Forelimb muscle (tissue), 1 donor: ENCODE data around the gene ANKRD13D. TPM values are rescaled to one million over a fixed set of nuclear protein-coding genes. Genes with fewer than 3 reads are reported as not detected.
"Not testable (repeated sequence)": the region's sequence is repeated elsewhere in the genome, so short reads cannot be mapped to it uniquely, and the experiment has no call there.

ENCODE experiments used
- DNase-seq: peaks from one replicate; pipeline ENCODE4 v3.0.0-alpha.2; 2013; ENCODE audit warnings: low read depth
- polyA plus RNA-seq: library from polyadenylated mRNA; unstranded; fragments of 120-200 nt; gene quantifications from one replicate; pipeline ENCODE4 v1.2.1, GENCODE V29; 2013; ENCODE audit not compliant: insufficient read length

ANKRD13D gene
- polyA plus RNA-seq: 29.3 TPM

- no peak for DNase-seq
Measured at GRCh38 chr11:67289226-67289650, at the start of gene ANKRD13D. Gene ANKRD13D (plus strand): TSS chr11:67289303. CDS start chr11:67289461, 158 bp downstream.

GRCh38 chr11:67239783-67240575, 49.1 kb upstream of the ANKRD13D start:
- DNase-seq: peak; percentile 95

- DNase-seq: no peak
Measured at GRCh38 chr11:67240576-67241389, 48.3 kb upstream of the ANKRD13D start.

GRCh38 chr11:67242548-67242947, 46.6 kb upstream of the ANKRD13D start:
- DNase-seq: no peak

GRCh38 chr11:67243051-67243450, 46.1 kb upstream of the ANKRD13D start:
- no peak for DNase-seq

GRCh38 chr11:67245046-67245445, 44.1 kb upstream of the ANKRD13D start:
- no peak for DNase-seq

GRCh38 chr11:67247946-67248550, 41.1 kb upstream of the ANKRD13D start:
- DNase-seq: no peak

- DNase-seq: no peak
Measured at GRCh38 chr11:67248653-67249052, 40.5 kb upstream of the ANKRD13D start.

- no peak for DNase-seq
Measured at GRCh38 chr11:67250059-67251043, 38.8 kb upstream of the ANKRD13D start.

GRCh38 chr11:67251841-67252240, 37.3 kb upstream of the ANKRD13D start:
- no peak for DNase-seq

GRCh38 chr11:67252831-67253239, 36.3 kb upstream of the ANKRD13D start:
- DNase-seq: no peak

GRCh38 chr11:67253872-67254624, 35.1 kb upstream of the ANKRD13D start:
- DNase-seq: no peak

- no peak for DNase-seq
Measured at GRCh38 chr11:67254798-67255197, 34.3 kb upstream of the ANKRD13D start.

- DNase-seq: no peak
Measured at GRCh38 chr11:67255353-67255752, 33.8 kb upstream of the ANKRD13D start.

GRCh38 chr11:67255864-67256263, 33.2 kb upstream of the ANKRD13D start:
- no peak for DNase-seq

GRCh38 chr11:67256477-67257135, 32.5 kb upstream of the ANKRD13D start:
- DNase-seq: no peak

- DNase-seq: no peak
Measured at GRCh38 chr11:67260406-67260805, 28.7 kb upstream of the ANKRD13D start.

- DNase-seq: not testable (repeated sequence)
Measured at GRCh38 chr11:67260885-67261639, 28.0 kb upstream of the ANKRD13D start.

GRCh38 chr11:67261640-67261945, 27.5 kb upstream of the ANKRD13D start:
- no peak for DNase-seq
